Measurements from ENCODE around the gene TRPM8.

DNA sequence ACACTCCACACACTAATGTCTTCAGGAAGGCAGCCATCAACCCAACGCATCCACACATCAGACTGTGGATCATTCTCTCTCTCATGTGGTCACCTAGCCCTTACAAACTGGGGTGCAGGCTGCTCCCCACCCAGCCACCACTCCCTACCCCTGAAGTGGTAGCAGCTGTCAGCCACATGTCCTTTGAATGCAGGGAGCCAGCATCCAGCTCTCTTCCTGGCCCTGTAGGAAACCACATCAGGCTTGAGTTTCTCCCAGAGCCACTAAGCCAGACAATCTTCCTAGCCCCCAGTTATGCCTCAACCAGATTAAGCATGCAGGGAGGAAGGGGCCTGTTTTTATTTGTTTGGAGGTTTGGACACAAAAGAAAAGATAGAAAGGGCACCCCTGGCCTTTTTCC, 80.5 kb downstream of the TRPM8 start:
- TF ChIP-seq, protein P1, sequence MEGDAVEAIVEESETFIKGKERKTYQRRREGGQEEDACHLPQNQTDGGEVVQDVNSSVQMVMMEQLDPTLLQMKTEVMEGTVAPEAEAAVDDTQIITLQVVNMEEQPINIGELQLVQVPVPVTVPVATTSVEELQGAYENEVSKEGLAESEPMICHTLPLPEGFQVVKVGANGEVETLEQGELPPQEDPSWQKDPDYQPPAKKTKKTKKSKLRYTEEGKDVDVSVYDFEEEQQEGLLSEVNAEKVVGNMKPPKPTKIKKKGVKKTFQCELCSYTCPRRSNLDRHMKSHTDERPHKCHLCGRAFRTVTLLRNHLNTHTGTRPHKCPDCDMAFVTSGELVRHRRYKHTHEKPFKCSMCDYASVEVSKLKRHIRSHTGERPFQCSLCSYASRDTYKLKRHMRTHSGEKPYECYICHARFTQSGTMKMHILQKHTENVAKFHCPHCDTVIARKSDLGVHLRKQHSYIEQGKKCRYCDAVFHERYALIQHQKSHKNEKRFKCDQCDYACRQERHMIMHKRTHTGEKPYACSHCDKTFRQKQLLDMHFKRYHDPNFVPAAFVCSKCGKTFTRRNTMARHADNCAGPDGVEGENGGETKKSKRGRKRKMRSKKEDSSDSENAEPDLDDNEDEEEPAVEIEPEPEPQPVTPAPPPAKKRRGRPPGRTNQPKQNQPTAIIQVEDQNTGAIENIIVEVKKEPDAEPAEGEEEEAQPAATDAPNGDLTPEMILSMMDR (IDR thresholded peaks at IDR 0.05), result no peak
- TF ChIP-seq POLR2A (IDR thresholded peaks at IDR 0.05), result no peak
